ENCODE measurements around the gene NUP214. TPM values are rescaled to one million over a fixed set of nuclear protein-coding genes. Genes with fewer than 3 reads are reported as not detected.
"Not testable (repeated sequence)": the region's sequence is repeated elsewhere in the genome, so short reads cannot be mapped to it uniquely, and the experiment has no call there.

NUP214 gene
- total and polyA plus RNA-seq, 9 donors, result 25.0 to 60.7 (median 46.6) TPM

GRCh38 chr9:131186622-131187021 lies 61.2 kb downstream of the NUP214 start:
- intact Hi-C loops (cut with DNase I), result no loop called here
- WGBS, 3 donors, result 85 to 89% (median 88%) methylated on average over 4 of the region's 4 CpGs
- H3K4me1 ChIP-seq (ENCODE audit: insufficient read depth), result no peaks in the 10 kb centered on the region
- H3K36me3 ChIP-seq, result no peaks in the 10 kb centered on the region
- no peak overlapping the region for H3K4me3 ChIP-seq
- H3K27me3 ChIP-seq, result no peaks in the 10 kb centered on the region
- no peaks in the 10 kb centered on the region for H3K9me3 ChIP-seq
- TF ChIP-seq CTCF (IDR thresholded peaks at IDR 0.05), result no peak
- TF ChIP-seq EP300 (IDR thresholded peaks at IDR 0.05), result no peak
- TF ChIP-seq POLR2A (IDR thresholded peaks at IDR 0.05), result no peak
- DNase-seq, result no peak
- H3K27ac ChIP-seq, result no peak overlapping the region

GRCh38 chr9:131187957-131188356 lies 62.6 kb downstream of the NUP214 start:
- Histone ChIP-seq H3K4me3 (no peak overlapping the region), H3K36me3 (no peaks in the 10 kb centered on the region), H3K9me3 (no peaks in the 10 kb centered on the region), H3K27me3 (no peaks in the 10 kb centered on the region), H3K4me1 (ENCODE audit: insufficient read depth) (no peaks in the 10 kb centered on the region), H3K27ac (no peak overlapping the region)
- WGBS, 3 donors, result 37 to 68% (median 56%) methylated on average over 4 of the region's 4 CpGs
- TF ChIP-seq CTCF (IDR thresholded peaks at IDR 0.05), result no peak
- TF ChIP-seq EP300 (IDR thresholded peaks at IDR 0.05), result no peak
- no peak for TF ChIP-seq POLR2A (IDR thresholded peaks at IDR 0.05)
- intact Hi-C loops (cut with DNase I), result no loop called here
- DNase-seq, result no peak

DNA sequence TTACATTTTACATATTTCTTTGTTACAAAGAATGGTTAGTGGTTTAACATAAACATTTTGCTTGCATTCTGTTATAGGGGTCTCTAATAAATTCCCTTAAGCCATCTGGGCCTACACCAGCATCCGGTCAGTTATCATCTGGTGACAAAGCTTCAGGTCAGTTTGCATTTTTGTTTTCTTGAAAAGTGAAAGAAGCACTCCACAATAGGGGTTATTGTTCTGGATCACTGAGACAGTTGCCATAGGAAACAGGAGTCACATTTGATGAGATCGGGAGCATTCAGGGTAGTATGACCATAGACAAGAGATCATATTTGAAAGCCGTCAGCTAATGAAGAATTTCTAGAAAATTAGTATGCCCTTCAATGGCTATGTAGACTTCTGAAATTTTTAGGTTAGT lies 63.6 kb downstream of the NUP214 start:
- Histone ChIP-seq H3K27me3 (no peaks in the 10 kb centered on the region), H3K27ac (no peak overlapping the region), H3K4me1 (ENCODE audit: insufficient read depth) (no peaks in the 10 kb centered on the region), H3K9me3 (no peaks in the 10 kb centered on the region), H3K36me3 (no peaks in the 10 kb centered on the region), H3K4me3 (no peak overlapping the region)
- intact Hi-C loops (cut with DNase I), result no loop called here
- 72 to 80% (median 73%) methylated on average over 3 of the region's 3 CpGs for WGBS, 3 donors
- TF ChIP-seq CTCF (IDR thresholded peaks at IDR 0.05), result no peak
- no peak for DNase-seq

DNA sequence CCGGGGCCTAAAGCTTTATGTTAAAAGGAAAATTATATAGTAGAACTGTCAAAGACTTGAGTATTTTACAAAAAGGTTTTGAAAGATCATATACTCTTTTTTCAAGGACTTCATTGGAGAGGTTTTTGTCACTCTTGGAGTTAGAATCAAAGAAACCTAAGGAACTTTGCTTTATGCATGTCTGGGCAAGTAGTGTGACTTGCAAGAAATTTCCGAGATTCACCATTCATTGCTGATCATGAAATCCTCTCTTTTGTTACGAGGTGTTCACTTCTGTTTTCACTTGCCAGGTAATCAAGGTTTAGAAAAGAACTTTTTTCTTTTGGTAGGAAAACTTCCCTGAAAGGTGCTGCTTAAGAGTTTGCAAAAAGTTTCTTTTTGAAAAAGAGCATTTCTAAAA lies 64.8 kb downstream of the NUP214 start:
- WGBS, 3 donors, result 65 to 97% (median 79%) methylated on average over 3 of the region's 3 CpGs
- Histone ChIP-seq H3K4me1 (ENCODE audit: insufficient read depth) (no peaks in the 10 kb centered on the region), H3K27ac (no peak overlapping the region), H3K36me3 (no peaks in the 10 kb centered on the region), H3K9me3 (no peaks in the 10 kb centered on the region), H3K4me3 (no peak overlapping the region), H3K27me3 (no peaks in the 10 kb centered on the region)
- DNase-seq, result no peak
- TF ChIP-seq POLR2A (IDR thresholded peaks at IDR 0.05) (no peak), EP300 (IDR thresholded peaks at IDR 0.05) (no peak), CTCF (IDR thresholded peaks at IDR 0.05) (no peak)
- intact Hi-C loops (cut with DNase I), result no loop called here

GRCh38 chr9:131191032-131191431 lies 65.6 kb downstream of the NUP214 start:
- DNase-seq; H3K36me3 ChIP-seq; H3K27me3 ChIP-seq; H3K27ac ChIP-seq; H3K4me3 ChIP-seq; H3K4me1 ChIP-seq (ENCODE audit: insufficient read depth); H3K9me3 ChIP-seq; intact Hi-C loops (cut with DNase I): not testable (repeated sequence)
- WGBS, 3 donors, result 76 to 79% (median 77%) methylated on average over 6 of the region's 6 CpGs
